ENCODE data around the gene AKT2. TPM values are rescaled to one million over a fixed set of nuclear protein-coding genes. Genes with fewer than 3 reads are reported as not detected.

Gene AKT2
- total RNA-seq, 1 experiment from 2014 or later: 150 TPM

DNA sequence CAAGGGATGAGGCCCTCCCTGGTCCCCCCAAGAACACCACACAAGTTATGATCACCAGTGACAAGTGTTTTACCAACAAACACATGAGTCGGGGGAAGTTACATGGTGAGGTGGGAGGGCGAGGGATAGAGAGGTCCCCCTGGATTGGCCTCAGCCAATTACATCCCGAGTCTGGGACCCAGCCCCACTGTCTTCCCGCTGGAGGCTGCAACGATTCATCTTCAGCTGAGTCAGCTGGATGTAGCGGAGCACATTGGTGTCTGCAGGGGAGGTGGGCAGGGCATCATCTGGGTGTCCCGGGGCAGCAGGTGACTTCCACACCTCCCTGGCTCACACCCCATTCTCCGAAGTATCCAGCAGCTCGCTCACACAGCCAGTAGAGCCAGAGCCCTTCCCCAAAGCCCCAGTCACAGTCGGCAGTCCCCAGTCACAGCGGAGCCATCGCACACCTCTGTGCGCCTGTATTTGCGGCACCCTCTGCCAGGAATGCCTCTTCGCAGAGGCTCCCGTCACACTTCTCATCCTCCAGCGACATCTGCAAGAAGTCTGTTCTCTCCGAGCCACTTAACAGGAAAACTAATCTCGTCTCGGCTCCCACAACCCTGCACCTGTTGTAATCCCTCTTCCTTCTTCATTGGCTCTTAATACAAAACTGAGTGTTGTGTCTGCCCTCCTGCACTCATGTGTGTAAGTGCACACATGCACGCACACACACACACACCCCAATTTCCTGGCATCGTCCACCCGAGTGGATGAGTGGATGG, 69.0 kb downstream of the AKT2 start:
- Histone ChIP-seq H3K4me2 (ENCODE audit: insufficient read depth, insufficient read length, low read length) (peak overlapping the region; percentile 65), H2BK20ac (ENCODE audit: low read depth, low read length, poor library complexity, severe bottlenecking) (no peak overlapping the region), H3K14ac (ENCODE audit: insufficient read depth, low read length) (no peak overlapping the region), H2AK5ac (ENCODE audit: insufficient read length, low read length) (no peak overlapping the region), H3K23me2 (ENCODE audit: insufficient read length, low read depth, low read length, poor library complexity, severe bottlenecking) (no peaks in the 10 kb centered on the region), H3K27ac (ENCODE audit: insufficient read length, low read depth, low read length) (no peak overlapping the region), H3T11ph (ENCODE audit: low read length) (no peak overlapping the region), H2BK12ac (ENCODE audit: insufficient read length, low read depth, low read length) (no peak overlapping the region), H4K5ac (ENCODE audit: insufficient read length, low read depth, low read length) (no peak overlapping the region), H3K27me3 (ENCODE audit: insufficient read depth, low read length) (no peaks in the 10 kb centered on the region; the same call in 1 of the 2 replicates), H4K8ac (replicated peaks; ENCODE audit: insufficient read length, low read depth, low read length) (no peak overlapping the region), H4K20me1 (ENCODE audit: control insufficient read depth, insufficient read depth, insufficient read length) (no peaks in the 10 kb centered on the region), H2AFZ (ENCODE audit: low read length) (no peak overlapping the region), H3K4me1 (ENCODE audit: insufficient read depth, low read length) (no peaks in the 10 kb centered on the region), H2BK5ac (ENCODE audit: insufficient read length, low read length) (no peak overlapping the region), H3K9me3 (ENCODE audit: control insufficient read depth, low read depth, low read length) (no peaks in the 10 kb centered on the region), H3K79me2 (ENCODE audit: insufficient read depth, low read length) (no peaks in the 10 kb centered on the region), H3K9ac (ENCODE audit: extremely low read depth, insufficient read length, low read length) (no peak overlapping the region), H3K18ac (ENCODE audit: insufficient read length, low read depth, low read length) (no peak overlapping the region), H3K4ac (ENCODE audit: low read depth, low read length) (no peak overlapping the region), H3K23ac (ENCODE audit: insufficient read length, low read depth, low read length) (no peak overlapping the region), H3K79me1 (ENCODE audit: insufficient read depth, low read depth, low read length, poor library complexity, severe bottlenecking) (no peaks in the 10 kb centered on the region), H2BK120ac (ENCODE audit: low read depth, low read length, poor library complexity, severe bottlenecking) (no peak overlapping the region), H4K91ac (ENCODE audit: insufficient read length, low read depth, low read length) (no peak overlapping the region), H3K56ac (ENCODE audit: insufficient read length, low read depth, low read length) (no peak overlapping the region), H2BK15ac (ENCODE audit: low read depth, low read length) (no peak overlapping the region)
- WGBS (ENCODE audit: extremely low coverage, insufficient read length, low lambda C conversion rate): no CpG with 5 or more reads among the region's 23 CpGs
- TF ChIP-seq, protein P1, sequence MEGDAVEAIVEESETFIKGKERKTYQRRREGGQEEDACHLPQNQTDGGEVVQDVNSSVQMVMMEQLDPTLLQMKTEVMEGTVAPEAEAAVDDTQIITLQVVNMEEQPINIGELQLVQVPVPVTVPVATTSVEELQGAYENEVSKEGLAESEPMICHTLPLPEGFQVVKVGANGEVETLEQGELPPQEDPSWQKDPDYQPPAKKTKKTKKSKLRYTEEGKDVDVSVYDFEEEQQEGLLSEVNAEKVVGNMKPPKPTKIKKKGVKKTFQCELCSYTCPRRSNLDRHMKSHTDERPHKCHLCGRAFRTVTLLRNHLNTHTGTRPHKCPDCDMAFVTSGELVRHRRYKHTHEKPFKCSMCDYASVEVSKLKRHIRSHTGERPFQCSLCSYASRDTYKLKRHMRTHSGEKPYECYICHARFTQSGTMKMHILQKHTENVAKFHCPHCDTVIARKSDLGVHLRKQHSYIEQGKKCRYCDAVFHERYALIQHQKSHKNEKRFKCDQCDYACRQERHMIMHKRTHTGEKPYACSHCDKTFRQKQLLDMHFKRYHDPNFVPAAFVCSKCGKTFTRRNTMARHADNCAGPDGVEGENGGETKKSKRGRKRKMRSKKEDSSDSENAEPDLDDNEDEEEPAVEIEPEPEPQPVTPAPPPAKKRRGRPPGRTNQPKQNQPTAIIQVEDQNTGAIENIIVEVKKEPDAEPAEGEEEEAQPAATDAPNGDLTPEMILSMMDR (conservative IDR thresholded peaks at IDR 0.05): no peak
- Mint-ChIP-seq H3K27me3 (ENCODE audit: low read depth) (peaks cover 37% of the 10 kb centered on the region), H3K4me1 (peaks cover 8 to 10% of the 10 kb centered on the region in 2 experiments), H3K27ac (no peak overlapping the region; a peak in 1 of 7 replicates), H3K4me3 (peak overlapping the region; percentile 25 to 44; a peak in 4 of 5 replicates), H3K36me3 (ENCODE audit: insufficient read depth in 1 of 3, low read depth in 3 of 3) (peaks cover 0 to 12% (median 1%) of the 10 kb centered on the region in 3 experiments; a peak in 4 of 7 replicates), H3K9me3 (no peaks in the 10 kb centered on the region; a peak in 2 of 5 replicates)
- no peak for DNase-seq
